Measurements from ENCODE around the gene OBSCN.
A peak's percentile ranks its signal among the peaks of the same experiment; 100 is the strongest.
"Not testable (repeated sequence)": the region's sequence is repeated elsewhere in the genome, so short reads cannot be mapped to it uniquely, and the experiment has no call there.

The OBSCN gene

DNA sequence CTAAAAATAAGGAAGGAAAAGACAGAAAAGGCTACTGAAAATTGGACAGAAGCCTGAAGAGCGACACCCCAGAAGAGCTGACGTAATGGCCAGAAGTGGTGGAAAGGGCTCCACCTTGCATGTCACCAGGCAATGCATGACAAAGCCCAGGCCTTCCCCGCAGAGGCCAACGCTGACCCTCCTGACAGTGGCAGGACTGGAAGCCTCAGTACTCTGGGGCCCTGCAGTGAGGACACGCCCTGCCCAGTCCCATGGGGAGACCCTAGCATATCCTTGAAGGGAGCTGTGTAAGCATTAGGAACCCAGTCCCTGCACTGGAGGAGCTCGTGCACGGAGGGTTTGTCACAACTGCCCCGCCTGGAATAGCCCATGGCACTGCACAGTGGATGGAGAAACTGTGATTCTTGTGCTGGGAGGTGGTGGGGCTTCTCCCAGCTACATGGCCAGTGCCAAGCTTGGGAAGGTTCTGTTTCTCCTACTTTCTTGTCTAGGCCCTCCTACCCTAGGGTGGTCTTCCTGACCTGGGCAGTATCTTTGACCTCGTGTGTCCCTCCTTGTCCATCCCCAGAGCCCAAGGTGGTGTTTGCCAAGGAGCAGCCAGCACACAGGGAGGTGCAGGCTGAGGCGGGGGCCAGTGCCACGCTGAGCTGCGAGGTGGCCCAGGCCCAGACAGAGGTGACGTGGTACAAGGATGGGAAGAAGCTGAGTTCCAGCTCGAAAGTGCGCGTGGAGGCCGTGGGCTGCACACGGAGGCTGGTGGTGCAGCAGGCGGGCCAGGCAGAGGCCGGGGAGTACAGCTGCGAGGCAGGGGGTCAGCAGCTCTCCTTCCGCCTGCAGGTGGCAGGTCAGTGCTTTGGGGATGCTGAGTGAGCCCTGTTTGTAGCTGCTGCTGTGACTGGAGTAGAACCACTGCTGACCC is 60.4 kb downstream of the OBSCN start:
- no peak for DNase-seq

DNA sequence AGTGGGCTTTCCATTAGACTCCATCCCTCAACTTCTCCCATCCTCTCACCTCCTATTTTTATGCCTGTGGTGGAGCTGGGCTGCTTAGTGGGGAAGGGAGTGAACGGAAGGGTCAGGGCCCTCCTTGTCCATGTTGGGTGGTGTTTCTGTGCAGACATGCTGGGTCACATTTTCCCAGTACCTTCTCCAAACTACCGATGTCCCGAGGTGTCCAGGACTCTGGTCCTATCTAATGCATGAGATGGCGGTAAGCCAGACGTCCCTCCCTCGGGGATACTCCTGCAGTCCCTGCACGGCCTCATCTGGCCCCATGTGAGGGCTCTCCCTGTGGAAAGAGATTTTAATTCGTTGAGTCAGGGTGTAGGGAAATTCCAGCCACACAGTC is 61.0 kb downstream of the OBSCN start:
- DNase-seq, result no peak

DNA sequence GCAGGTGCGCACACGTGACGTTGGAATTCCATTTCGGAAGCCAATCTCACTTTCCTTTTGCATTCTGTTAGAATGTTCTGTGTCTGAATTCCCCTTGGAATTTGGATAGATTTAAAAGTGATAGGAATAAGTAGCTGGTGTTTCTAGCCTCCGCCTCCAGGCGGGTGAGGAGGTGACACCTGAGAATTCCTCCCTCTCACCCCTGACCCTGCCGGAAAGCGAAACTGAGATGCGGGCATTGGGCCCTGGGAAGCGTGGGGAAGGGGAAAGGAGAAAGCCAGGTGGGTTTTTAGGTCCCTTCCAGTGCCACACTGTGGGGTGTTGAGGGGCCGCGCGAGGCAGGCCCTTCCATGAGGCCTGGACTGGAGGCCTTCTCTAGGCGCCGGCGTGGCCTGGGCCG is 61.6 kb downstream of the OBSCN start:
- not testable (repeated sequence) for DNase-seq

DNA sequence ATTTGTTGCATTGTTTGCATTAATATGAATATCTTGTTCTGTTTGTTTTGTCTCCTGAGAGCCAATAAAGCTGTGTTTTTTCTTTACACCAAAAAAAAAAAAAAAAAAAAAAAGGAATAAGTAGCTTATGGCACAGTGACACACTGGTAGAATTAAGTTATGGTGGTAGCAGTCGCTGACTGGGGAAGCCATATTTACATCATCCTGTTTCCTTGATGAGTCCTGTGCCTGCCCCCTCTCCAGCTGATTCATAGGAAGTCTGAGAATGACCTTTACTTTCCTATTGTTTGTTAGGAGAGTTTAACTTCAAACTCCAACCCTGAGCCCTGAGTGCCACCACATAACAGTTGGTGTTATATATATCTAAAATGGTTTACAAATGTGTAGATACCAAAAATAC is 62.2 kb downstream of the OBSCN start:
- no peak for DNase-seq

DNA sequence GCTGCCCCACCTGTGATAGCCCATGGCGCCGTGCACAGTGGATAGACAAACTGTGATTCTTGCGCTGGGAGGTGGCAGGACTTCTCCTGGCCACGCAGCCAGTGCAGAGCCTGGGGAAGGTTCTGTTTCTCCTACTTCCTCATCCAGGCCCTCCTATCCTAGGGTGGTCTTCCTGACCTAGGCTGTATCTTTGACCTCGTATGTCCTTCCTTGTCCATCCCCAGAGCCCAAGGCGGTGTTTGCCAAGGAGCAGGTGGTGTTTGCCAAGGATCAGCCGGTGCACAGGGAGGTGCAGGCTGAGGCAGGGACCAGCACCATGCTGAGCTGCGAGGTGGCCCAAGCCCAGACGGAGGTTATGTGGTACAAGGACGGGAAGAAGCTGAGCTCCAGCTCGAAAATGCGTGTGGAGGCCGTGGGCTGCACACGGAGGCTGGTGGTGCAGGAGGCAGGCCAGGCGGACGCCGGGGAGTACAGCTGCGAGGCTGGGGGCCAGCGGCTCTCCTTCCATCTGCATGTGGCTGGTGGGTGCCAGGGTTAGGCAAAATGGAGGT is 63.9 kb downstream of the OBSCN start:
- DNase-seq, result no peak

DNA sequence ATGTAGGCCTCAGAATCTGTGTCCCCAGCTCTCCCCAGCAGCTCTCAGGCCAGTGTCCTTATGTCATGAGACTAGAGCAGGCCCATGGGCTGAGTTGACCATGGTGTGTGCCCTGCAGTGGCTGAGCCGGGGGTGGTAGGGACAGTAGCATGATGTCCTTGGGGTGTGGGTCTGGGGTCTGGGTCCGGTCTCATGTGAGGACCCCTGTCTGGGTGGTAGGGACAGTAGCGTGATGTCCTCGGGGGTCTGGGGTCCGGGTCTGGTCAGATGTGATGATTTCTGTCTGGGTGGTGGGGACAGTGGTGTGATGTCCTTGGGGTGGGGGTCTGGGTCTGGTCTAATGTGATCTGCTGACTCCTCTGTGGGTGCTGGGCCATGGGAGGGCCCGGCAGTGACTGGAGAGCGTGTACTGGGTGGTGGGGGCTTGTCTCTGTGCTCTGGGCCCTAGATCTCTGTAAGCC is 64.5 kb downstream of the OBSCN start:
- DNase-seq, result no peak

DNA sequence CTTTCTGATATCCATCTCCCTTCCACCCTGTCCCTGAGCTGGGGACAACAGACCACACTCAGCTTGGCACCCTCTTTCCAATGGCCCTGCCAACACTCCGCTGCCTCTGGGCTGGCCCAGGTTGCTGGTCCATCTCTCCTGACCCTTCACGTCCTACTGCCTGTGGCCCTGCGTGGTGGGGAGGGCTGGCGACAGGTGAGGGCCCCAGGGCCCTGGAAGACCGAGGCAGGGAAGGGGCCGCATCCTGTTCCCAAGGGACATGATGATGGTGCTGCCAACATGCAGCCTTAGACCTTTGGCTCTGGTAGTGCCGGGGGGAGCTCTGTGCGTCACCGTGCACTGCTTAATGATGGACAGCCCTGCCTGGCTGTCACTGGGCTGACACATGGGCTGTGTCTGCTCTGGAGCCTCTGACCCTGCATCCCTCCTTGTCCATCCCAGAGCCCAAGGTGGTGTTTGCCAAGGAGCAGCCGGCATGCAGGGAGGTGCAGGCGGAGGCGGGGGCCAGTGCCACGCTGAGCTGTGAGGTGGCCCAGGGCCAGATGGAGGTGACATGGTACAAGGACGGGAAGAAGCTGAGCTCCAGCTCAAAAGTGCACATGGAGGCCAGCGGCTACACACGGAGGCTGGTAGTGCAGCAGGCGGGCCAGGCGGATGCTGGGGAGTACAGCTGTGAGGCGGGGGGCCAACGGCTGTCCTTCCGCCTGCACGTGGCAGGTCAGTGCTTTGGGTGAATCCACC is 65.2 kb downstream of the OBSCN start:
- DNase-seq, result no peak

DNA sequence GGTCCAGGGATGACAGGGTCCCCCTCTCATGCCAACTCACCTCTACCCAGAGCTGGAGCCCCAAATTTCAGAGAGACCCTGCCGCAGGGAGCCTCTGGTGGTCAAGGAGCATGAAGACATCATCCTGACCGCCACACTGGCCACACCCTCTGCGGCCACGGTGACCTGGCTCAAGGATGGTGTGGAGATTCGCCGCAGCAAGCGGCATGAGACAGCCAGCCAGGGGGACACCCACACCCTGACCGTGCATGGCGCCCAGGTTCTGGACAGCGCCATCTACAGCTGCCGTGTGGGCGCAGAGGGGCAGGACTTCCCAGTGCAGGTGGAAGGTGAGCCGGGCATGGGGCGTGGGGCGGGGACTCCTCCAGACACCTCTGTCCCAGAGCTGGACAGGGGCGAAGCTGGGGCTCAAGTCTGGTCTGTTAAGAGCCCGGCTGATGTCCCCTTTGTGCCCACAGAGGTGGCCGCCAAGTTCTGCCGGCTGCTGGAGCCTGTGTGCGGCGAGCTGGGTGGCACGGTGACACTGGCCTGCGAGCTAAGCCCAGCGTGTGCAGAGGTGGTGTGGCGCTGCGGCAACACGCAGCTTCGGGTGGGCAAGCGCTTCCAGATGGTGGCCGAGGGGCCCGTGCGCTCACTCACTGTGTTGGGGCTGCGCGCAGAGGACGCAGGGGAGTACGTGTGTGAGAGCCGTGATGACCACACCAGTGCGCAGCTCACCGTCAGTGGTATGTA is 66.0 kb downstream of the OBSCN start:
- no peak for DNase-seq

DNA sequence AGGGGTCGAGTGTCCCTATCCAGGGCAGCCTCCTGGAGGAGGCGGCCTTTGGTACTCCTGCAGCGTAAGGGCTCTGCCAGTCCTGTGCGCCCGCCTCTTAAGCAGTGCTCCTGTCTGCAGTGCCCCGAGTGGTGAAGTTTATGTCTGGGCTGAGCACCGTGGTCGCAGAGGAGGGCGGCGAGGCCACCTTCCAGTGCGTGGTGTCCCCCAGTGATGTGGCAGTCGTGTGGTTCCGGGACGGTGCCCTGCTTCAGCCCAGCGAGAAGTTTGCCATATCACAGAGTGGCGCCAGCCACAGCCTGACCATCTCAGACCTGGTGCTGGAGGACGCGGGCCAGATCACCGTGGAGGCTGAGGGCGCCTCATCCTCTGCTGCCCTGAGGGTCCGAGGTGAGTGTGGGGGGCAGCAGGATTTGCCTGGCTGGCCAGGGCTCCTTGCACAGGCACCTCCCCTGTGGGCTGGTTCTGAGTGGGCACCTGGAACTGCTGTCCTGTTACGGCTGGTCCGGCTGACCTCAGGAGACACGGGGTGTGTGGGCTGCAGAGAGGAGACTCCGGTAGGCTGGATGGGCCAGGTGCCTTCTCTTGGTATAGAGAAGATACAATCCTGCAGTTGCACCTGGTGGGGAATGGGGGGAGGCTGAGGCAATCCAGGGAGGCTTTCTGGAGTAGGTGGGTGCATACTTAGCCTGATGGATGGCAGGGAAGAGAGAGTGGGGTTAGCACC is 66.8 kb downstream of the OBSCN start:
- DNase-seq, result no peak

DNA sequence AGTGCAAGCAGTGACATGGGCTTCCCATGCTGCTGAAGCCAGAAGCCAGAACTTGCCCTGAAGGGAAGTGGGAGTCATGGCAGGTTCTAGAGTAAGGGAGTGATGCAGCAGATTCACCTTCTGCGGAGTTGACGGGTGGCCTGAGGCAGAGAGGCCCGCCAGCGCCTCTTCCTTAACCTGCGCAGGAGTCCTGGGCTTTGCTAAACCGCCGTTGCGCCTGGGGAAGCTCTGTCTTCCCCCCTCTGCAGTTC is 67.3 kb downstream of the OBSCN start:
- DNase-seq, result peak; percentile 39

DNA sequence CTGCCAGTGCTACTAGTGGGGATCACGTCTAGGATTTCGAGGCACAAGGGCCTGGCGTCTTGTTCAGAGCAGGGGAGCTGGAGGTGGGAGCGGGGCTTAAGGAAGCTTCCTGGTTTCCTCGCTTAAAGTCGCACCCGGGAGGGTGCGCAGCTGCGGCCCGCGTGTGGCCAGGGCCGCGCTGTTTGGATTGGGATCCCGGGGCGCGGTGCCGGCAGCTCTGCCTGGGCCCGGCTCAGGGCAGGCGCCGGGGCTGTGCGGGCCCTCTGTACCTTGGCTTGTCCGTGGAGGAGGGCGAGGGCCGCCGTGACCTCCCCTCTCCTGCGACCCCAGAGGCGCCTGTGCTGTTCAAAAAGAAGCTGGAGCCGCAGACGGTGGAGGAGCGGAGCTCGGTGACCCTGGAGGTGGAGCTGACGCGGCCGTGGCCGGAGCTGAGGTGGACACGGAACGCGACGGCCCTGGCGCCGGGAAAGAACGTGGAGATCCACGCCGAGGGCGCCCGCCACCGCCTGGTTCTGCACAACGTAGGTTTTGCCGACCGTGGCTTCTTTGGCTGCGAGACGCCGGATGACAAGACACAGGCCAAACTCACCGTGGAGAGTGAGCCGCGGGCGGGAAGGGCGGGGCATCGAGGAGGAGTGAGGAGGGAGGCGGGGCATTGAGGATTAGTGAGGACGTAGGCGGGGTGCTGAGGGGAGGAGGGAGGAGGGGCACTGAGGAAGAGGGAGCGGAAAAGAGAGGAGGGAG is 67.8 kb downstream of the OBSCN start:
- peak; percentile 97 for DNase-seq

DNA sequence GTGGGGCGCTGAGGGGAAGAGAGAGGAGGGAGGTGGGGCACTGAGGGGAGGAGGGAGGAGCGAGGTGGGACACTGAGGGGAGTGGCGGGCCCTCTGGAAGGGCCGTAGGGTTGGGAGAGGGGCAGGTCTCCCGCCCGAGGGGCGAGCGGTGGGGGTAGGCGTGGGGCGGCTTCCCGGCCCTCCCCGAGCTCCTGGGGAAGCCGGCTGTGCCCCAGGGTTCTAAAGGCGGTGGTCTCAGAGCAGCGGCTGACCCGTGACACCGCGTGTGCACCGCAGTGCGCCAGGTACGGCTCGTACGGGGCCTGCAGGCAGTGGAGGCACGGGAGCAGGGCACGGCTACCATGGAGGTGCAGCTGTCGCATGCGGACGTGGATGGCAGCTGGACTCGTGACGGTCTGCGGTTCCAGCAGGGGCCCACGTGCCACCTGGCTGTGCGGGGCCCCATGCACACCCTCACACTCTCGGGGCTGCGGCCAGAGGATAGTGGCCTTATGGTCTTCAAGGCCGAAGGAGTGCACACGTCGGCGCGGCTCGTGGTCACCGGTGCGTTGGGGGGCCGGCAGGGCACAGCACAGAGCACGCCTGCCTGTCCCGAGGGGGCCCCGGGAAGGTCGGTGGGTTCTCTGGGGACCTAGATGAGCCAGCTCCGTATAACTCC is 68.5 kb downstream of the OBSCN start:
- no peak for DNase-seq

DNA sequence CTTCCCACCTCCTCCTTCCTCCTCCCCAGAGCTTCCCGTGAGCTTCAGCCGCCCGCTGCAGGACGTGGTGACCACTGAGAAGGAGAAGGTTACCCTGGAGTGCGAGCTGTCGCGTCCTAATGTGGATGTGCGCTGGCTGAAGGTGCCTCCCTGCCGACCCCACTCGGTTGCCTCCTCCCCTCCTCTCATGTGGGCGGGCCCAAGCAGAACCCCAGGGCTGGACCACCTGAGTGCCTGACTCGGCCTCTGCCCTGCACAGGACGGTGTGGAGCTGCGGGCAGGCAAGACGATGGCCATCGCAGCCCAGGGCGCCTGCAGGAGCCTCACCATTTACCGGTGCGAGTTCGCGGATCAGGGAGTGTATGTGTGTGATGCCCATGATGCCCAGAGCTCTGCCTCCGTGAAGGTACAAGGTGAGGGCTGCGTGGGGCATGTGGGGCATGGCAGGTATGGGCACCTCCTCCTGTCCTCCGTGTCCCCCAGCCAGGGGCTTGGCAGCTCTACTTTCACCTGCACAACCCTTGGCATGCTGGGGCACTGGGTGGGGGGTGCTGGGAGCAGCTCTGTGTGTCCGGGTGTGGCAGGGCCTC is 69.2 kb downstream of the OBSCN start:
- DNase-seq, result no peak

DNA sequence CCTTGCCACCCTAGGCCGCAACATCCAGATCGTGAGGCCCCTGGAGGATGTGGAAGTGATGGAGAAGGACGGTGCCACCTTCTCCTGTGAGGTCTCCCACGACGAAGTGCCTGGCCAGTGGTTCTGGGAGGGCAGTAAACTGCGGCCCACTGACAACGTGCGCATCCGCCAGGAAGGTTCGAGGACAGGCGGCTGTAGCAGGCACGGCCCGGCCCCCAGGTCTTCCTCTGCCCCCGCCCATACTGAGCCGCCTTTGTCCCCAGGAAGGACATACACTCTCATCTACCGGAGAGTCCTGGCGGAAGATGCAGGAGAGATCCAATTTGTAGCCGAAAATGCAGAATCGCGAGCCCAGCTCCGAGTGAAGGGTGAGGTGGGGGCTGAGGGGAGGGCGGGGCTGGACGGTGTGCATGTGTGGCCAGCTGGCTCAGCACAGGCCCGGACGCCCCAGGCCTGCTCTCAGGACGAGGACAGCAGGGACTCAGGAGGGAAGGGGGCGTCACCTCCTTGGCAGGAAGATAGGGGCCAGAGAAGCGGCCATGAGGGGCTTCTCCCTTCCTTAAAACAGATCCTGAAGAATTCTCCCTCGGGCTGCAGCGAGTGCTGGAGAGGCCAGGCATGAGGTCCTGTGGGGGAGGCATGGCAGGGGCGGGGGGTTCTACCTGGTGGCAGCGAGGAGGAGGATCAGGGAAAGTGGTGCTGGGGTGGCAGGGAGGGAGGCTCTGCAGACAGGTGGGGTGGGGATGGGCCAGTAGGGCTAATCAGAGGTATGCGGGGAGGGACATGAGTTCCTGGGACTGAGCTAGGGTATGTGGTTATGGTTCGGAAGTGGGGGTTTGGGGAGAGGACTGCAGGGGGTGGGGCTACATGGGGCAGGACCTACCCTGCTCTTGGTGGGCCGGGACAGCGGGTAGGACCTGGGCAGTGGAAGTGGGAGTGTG is 69.9 kb downstream of the OBSCN start:
- DNase-seq, result no peak

DNA sequence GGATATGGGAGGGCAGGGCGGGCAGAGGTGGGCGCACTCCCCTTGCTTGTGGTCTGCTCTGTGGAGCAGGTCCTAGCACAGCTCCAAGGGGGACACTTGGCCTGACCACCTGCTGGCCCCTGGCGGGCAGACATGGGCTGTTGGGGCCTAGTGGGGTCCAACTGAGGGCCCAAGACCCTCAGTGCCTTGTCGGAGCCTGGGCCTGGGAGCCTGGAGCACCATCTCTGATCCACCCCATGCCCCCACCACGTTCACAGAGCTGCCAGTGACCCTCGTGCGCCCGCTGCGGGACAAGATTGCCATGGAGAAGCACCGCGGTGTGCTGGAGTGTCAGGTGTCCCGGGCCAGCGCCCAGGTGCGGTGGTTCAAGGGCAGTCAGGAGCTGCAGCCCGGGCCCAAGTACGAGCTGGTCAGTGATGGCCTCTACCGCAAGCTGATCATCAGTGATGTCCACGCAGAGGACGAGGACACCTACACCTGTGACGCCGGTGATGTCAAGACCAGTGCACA is 70.6 kb downstream of the OBSCN start:
- no peak for DNase-seq

DNA sequence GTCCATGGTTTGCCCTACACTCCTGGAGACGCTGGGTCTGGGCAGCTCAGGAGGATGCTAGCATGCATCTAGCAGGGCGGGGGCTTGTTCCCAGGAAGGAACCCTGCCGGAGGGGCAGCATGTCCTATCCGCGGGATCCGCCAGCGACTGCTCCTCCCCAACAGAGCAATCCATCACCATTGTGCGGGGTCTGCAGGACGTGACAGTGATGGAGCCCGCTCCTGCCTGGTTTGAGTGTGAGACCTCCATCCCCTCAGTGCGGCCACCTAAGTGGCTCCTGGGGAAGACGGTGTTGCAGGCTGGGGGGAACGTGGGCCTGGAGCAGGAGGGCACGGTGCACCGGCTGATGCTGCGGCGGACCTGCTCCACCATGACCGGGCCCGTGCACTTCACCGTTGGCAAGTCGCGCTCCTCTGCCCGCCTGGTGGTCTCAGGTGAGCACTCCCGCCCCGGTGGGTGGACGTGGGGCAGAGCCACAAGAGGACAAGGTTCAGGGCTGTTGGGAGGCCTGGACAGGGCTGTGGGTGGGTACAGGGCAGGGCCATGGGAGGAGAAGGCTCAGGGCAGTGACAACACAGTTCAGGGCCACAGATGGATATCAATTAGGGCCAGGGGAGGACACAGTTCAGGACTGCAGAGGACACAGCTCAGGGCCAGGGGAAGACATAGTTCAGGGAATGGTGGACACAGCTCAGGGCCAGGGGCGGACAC is 71.3 kb downstream of the OBSCN start:
- DNase-seq, result no peak

DNA sequence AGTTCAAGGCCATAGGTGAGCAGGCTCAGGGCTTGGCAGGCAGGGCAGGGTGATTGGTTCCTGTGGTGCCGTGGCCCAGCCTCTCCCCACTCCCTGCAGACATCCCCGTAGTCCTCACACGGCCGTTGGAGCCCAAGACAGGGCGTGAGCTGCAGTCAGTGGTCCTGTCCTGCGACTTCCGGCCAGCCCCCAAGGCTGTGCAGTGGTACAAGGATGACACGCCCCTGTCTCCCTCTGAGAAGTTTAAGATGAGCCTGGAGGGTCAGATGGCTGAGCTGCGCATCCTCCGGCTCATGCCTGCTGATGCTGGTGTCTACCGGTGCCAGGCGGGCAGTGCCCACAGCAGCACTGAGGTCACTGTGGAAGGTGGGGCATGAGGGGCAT is 71.9 kb downstream of the OBSCN start:
- DNase-seq, result no peak

DNA sequence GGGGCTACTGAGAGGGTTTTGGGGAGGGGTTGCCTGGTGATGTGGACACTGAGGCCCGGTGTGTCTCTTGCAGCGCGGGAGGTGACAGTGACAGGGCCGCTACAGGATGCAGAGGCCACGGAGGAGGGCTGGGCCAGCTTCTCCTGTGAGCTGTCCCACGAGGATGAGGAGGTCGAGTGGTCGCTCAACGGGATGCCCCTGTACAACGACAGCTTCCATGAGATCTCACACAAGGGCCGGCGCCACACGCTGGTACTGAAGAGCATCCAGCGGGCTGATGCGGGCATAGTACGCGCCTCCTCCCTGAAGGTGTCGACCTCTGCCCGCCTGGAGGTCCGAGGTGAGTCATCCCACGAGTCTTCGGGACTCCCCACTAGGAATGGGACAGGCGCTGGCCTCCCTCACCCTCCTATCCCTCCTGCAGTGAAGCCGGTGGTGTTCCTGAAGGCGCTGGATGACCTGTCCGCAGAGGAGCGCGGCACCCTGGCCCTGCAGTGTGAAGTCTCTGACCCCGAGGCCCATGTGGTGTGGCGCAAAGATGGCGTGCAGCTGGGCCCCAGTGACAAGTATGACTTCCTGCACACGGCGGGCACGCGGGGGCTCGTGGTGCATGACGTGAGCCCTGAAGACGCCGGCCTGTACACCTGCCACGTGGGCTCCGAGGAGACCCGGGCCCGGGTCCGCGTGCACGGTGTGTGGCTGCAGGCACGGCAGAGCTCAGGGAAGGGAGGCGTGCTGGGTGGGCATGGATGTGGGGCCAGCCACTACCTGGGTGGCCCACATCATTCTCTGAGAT is 72.5 kb downstream of the OBSCN start:
- no peak for DNase-seq
